Fibroblast of mammary gland (primary cell): ENCODE results near the gene PHLDB1.

Source experiments
- DNase-seq: peaks from one replicate; pipeline ENCODE4 v3.0.0-alpha.2; 2010; ENCODE audit warnings: low read depth
- H3K4me3 ChIP-seq: 2 replicates; pipeline ENCODE4 v1.5.1; 2011; ENCODE audit warnings: low read depth, mild to moderate bottlenecking, low read length, moderate library complexity; ENCODE audit not compliant: control insufficient read depth
- CTCF ChIP-seq: conservative IDR thresholded peaks from 2 replicates; pipeline ENCODE4 v1.5.1; 2011; ENCODE audit warnings: low read depth, low read length, inconsistent platforms; ENCODE audit not compliant: control insufficient read depth, insufficient read depth

Gene PHLDB1

GRCh38 chr11:118641397-118642019 lies 34.1 kb downstream of the PHLDB1 start:
- no peak for DNase-seq
- no peak for TF ChIP-seq CTCF
- H3K4me3 ChIP-seq, result no peak overlapping the region

- H3K4me3 ChIP-seq, result no peak overlapping the region
- TF ChIP-seq CTCF, result no peak
- DNase-seq, result no peak
These were observed 36.0 kb downstream of the PHLDB1 start for GRCh38 chr11:118643142-118643994.

- no peak for DNase-seq
- H3K4me3 ChIP-seq, result no peak overlapping the region
- TF ChIP-seq CTCF, result no peak
These were observed 36.6 kb downstream of the PHLDB1 start for GRCh38 chr11:118643995-118644345.

- no peak for TF ChIP-seq CTCF
- DNase-seq, result no peak
- H3K4me3 ChIP-seq, result no peak overlapping the region
These were observed 37.1 kb downstream of the PHLDB1 start for GRCh38 chr11:118644496-118644895.

- TF ChIP-seq CTCF, result no peak
- no peak overlapping the region for H3K4me3 ChIP-seq
- no peak for DNase-seq
These were observed 37.8 kb downstream of the PHLDB1 start for GRCh38 chr11:118645066-118645715.

- DNase-seq, result peak; percentile 46
- no peak overlapping the region for H3K4me3 ChIP-seq
- no peak for TF ChIP-seq CTCF
These were observed 39.0 kb downstream of the PHLDB1 start for GRCh38 chr11:118646393-118646792.
